ENCODE data around the gene ZPBP.

GRCh38 chr7:50068026-50068425, 25.0 kb downstream of the ZPBP start:
- TF ChIP-seq, protein P1, sequence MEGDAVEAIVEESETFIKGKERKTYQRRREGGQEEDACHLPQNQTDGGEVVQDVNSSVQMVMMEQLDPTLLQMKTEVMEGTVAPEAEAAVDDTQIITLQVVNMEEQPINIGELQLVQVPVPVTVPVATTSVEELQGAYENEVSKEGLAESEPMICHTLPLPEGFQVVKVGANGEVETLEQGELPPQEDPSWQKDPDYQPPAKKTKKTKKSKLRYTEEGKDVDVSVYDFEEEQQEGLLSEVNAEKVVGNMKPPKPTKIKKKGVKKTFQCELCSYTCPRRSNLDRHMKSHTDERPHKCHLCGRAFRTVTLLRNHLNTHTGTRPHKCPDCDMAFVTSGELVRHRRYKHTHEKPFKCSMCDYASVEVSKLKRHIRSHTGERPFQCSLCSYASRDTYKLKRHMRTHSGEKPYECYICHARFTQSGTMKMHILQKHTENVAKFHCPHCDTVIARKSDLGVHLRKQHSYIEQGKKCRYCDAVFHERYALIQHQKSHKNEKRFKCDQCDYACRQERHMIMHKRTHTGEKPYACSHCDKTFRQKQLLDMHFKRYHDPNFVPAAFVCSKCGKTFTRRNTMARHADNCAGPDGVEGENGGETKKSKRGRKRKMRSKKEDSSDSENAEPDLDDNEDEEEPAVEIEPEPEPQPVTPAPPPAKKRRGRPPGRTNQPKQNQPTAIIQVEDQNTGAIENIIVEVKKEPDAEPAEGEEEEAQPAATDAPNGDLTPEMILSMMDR (conservative IDR thresholded peaks at IDR 0.05 in 1 of 2, IDR thresholded peaks at IDR 0.05 in 1 of 2; ENCODE audit: low read depth in 1 of 2, low read length in 2 of 2) = no peak
- TF ChIP-seq EZH2 (IDR thresholded peaks at IDR 0.05; ENCODE audit: low read length, missing control alignments) = no peak
